Stimulated activated CD4-positive, alpha-beta T cell treated with anti-CD3 and anti-CD28 coated beads, Interleukin-1b, Interleukin-23, amount 100 ng/mL, for 48 hours (primary cell): Measurements from ENCODE around the gene MBNL2.

Experiments used
- DNase-seq: peaks from one replicate; pipeline ENCODE4 v3.0.0-alpha.2; 2020

The MBNL2 gene

DNA sequence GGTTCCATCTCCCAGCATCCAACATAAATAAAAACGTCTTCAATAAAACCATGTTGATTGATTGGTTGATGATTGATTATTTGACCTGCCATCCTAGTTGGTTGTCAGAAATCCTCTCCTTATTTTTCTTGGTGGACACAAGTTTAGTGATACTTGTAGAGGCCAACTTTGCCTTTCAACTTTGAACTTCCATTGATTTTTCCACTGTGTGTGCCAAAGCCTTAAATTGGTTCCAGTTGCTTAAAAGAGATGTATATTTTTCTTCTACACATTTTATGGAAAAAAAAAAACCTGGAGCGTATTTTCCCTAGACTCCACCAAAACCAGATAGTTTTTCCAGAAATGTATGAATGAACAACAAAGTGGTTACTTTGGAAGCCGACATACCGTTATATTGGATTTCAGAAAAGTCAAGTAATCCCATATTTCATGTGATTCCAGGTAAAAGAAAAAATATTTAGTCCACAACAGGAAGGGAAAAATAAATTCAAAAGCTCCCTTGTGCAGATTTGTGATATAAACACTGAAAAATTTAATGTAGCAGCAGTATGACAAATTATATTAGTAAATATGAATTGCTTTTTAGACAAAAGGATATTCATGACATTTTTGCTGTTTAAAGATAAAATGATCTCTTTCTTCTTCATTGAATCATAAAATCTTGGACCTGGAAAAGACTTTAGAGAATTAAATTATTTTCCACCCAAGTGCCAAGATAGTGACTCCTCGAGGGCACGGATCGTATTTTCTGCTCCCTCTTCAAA lies 85.2 kb downstream of the MBNL2 start:
- DNase-seq: no peak

- DNase-seq: no peak
These were observed 85.9 kb downstream of the MBNL2 start for GRCh38 chr13:97307882-97308624.

DNA sequence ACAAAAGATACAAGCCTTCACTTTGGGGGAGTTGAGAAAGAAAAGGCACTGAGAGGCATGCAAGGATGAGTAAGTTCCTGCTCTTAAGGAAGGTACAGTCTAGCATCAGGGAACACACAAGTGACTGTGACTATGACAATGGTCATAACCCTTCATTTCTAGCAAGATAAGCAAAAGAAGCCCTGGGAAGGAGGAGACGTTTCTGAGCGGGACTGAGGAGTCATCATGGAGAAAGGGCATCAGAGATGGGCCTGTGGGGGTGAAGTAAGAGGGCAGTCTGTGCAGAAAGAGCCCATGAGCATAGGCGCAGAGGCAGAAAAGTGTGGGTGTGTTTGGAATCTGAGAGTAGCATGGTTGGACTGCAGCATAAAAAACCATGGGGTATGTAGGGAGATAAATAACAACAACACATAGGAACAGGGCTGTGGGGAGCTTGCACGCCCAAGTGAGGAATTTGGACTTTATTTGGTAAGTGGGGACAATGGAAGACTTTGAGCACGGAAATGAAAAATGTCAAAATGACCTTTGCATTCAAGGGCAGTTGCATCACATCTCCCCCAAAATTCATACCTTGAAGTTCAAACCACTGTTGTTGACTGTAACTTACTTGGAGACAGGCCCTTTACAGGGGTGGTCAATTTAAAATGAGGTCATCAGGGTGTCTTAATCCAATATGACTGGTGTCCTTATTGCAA lies 86.7 kb downstream of the MBNL2 start:
- DNase-seq: no peak

DNA sequence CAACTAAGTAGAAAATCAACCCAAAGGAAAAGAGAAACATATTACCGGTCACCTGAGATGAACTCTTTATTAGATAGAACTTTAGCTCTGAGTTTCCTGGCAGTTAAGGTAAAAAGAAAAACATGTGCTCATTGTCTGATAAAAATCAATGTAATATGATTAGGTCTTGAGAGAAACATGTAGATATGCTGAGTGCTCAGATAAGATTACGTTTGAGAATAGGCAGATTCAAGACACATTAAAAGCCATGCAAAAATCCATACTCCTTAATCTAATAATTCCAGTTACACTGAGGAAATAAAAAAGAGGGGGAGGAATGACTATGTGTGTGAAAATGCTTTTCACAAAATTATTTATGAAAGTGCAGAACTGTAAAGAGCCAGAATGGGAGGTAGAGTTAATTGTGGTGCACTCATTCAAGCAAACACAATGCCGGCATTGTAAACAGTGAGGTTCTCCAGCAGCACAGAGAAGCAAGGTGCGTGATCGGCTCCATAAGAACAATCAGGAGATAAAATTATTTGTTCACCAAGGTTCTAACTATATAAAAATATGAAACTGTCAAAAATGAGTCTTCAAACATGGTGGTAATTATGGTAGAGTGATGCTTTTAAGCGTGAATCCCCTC lies 88.8 kb downstream of the MBNL2 start:
- DNase-seq: no peak

GRCh38 chr13:97311956-97312355 lies 89.8 kb downstream of the MBNL2 start:
- DNase-seq: no peak

DNA sequence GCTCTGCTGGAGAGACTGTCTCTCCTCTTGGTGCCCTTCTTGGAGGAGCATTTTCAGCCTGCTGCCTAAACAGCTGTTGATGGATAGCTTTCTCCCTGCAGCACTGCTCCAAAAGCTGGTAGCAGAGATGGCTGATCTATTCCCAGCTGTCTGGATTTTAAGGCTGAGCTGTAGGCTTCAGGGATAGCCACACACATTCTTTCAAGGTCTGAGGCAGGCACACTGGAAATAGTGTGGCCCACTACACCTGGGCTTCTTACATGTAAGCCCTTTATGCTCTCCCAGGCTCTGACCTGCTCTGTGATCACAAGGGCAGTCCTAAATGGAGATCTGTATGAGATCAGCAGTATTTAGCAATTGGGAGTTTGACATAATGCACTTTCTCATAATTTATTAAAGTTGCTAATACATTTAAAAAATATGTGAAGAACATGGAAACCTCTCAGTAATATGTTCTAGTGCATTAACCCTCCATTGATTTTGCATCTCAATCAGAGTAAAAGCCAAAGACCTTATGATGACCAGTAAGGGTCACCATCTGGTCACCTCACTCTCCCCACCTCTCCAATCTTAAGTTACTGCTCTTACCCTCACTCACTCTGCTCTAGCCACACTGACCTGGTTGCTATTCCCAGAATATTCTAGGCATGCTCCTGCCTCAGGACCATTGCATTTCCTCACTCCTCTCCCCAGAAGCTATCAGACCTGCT lies 91.6 kb downstream of the MBNL2 start:
- no peak for DNase-seq

DNA sequence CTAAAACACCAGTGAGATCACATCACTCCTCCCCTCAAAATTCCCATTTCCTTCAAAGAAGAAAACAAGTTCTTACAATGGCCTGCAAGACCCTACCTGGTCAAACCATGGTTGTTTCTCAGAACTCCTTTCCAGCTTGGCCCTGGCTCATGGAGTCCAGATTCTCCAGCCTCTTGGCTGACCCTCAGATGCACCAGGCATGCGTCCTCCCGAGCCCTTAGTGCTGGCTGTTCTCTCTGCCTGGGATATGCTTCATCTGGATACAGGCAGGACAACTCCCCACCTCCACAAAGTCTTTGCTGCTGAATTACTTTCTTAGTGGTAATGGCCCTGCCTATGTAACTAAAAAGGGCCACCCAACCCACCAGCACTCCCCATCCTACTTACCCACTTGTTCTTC lies 94.3 kb downstream of the MBNL2 start:
- no peak for DNase-seq

- no peak for DNase-seq
These were observed 95.8 kb downstream of the MBNL2 start for GRCh38 chr13:97317933-97318332.

DNA sequence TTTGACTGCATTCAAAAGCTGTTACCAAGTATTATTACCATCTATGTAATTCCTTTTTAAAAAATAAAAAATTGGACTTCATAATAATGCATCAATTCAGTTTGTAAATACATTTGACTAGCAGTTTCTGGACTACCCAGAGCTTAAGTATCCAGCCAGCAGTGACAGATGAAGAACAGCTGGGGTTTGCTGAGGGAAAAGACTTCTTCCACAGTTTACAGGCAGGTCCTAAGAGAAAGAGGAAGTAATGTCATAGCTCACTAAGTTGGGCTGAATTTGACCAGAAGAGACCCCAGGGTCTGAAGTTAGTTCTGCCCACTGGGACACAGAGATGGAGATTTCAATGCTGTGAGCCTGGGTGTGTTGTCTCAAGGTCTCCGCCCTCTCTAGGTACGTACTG lies 96.4 kb downstream of the MBNL2 start:
- no peak for DNase-seq

DNA sequence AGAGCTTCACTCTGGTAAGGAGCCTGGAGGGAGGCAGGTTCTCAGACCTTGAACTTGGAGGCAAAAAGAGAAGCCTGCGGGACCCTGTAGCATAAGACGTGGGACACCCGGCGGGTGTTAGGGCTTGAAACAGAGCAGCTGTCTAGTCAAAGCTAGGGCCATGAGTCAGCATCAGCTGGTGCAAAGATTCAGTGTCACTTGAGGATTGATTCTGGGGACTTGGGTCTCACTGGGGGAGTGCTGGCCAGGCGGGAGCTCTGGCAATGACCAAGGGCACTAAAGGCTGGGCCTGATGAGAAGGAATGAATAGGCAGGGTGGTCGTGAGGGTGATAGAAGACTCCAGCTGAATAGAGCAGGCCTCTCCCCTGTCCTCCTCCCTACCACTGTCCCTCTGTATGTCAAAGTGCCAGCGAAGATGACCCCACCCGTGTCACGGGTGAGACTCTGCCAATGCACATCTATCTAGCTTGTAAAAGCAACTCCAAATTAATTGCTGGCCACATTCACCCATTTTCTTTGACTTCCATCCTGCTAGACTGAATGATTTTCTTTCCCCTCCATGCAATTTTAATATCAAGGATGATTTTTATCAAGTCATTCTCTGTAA lies 97.1 kb downstream of the MBNL2 start:
- DNase-seq: no peak

GRCh38 chr13:97321101-97321500 lies 99.0 kb downstream of the MBNL2 start:
- no peak for DNase-seq

GRCh38 chr13:97321616-97322321 lies 99.6 kb downstream of the MBNL2 start:
- DNase-seq: no peak

GRCh38 chr13:97322740-97323342 lies 100.7 kb downstream of the MBNL2 start:
- no peak for DNase-seq

DNA sequence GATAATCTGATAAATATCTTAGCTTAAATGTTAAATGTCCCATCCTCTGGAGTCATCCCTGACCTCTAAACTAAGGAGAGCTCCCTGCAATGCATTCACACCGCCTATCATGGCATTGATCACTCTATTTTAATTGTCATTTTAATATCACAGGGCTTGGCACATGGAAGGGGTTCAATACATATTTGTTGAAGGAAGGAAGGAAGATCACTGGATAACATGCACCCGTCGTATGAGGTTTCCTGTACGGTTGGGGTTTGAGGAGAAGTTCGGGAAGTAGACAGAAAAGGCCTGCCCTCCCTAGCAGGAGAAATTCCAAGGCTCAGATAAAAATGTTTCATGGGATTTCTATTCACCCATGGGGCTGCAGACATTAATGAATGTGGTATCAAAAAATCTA lies 102.0 kb downstream of the MBNL2 start:
- no peak for DNase-seq

- no peak for DNase-seq
These were observed 103.6 kb downstream of the MBNL2 start for GRCh38 chr13:97325738-97326137.

DNA sequence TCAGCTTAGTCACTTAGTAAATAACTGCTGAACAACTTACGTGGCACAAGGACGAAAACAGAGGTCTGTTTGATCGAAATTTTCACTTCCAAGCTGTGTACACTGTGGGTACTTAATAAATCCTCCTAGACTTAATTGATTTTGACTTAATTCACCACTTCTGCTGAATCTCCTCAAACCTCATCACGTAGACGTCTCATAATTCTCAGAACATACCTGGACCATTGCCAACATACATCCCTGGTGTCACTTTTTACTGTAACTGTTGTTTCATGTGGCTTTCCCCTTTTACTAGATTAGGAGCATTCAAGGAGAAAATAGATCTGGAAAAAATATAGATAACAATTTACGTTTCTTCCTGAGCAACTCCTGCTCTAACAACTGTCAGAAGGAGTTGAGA lies 105.0 kb downstream of the MBNL2 start:
- DNase-seq: no peak

DNA sequence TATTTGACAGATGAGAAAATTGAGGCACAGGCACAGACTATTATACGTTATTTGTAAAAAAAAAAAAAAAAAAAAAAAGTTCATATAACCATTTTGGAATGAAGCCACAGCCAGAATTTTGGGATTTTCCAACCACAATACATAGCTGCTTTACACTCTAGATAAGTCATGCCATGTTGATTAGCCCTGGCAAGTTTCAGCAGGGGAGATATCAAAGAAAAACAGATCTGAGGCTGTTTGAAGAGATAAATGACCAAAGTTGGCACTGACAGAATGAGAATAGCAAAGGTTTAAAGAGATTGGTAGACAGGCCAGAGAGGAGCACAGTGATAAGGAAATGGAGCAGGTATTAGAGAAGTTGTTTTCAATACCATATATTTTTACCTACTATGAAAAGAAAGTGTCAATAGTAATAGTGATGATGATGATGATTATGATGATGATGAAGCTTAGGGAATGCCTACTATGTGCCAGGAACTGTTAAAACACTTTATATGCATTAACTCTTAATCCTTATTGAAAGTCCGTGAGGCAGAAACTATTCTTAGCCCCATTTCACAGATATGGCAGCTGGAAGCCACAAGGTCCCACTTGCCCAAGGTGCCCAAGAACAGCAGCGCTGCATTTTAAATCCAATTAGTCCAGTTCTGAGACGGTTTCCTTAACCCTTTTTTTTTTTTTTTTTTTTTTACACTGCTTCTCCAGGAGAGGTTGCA lies 105.5 kb downstream of the MBNL2 start:
- DNase-seq: no peak

- no peak for DNase-seq
These were observed 106.2 kb downstream of the MBNL2 start for GRCh38 chr13:97328222-97328790.

DNA sequence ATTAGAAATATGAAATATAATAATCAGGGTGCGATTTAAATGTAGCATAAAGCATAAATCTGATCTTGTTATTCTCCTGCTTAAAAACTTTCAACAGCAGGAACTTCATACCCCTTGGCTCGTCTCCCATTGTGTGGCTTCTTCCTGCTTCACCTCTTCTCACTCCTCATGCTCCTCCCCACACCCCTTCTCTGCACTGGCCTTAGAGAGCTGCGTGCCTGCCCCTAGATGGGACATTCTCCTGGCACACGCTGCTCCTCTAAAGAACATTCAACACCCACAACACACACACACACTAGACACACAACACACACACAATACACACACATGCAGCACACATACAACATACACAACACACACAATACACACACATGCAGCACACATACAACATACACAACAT lies 107.2 kb downstream of the MBNL2 start:
- no peak for DNase-seq

DNA sequence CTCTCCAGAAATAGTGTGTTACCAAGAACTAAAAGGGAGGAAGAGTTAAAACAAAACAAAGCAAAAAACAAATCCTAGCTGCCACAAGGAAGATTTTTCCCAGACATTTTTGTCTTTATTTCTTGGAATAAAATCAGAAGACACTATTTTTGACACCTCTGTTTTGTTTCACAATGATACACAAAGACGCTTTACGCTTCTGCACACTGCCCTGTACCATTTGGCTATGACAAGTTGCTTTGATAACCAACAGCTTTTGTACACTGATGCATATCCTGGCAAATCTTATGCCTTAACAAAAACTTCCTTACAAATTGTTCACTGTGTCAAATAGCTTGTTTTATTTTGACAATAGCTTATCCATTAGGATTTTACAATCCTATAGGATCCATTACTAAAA lies 108.3 kb downstream of the MBNL2 start:
- no peak for DNase-seq
